ENCODE measurements around the gene CAMK1D. TPM values are rescaled to one million over a fixed set of nuclear protein-coding genes. Genes with fewer than 3 reads are reported as not detected.

The CAMK1D gene
- total RNA-seq, 1 experiment from 2014 or later: 10.2 TPM

DNA sequence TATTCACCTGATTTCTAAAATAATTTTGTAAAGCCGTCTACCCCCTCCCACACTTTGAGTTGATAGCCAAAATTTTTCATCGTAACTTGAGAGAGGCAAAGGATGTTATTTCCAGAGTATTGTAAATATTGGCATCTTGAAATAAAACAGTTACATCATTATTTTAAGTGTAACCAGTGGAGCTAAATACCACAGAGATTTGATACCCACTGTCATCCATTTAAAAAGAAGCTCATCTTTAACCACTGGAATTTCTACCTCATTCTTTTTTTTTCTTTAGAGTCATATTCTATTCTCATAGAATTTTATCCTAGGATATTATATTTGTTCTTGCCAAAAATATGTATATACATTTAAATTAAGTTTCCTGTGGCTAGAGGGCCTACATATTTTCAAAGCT lies 48.6 kb downstream of the CAMK1D start:
- POLR2A ChIA-PET: no interaction called here
- CTCF ChIA-PET: interaction anchor here (1.0 kb wide), 1 partner anchor 258 kb away, joined by 4 read pairs; no protein-coding TSS in a partner anchor
- Mint-ChIP-seq H3K4me3 (no peak overlapping the region), H3K27me3 (ENCODE audit: low read depth) (no peaks in the 10 kb centered on the region), H3K36me3 (no peaks in the 10 kb centered on the region), H3K4me1 (peaks cover 15% of the 10 kb centered on the region), H3K27ac (no peak overlapping the region), H3K9me3 (peaks cover 2% of the 10 kb centered on the region; the same call in 1 of the 2 replicates)
- ATAC-seq (no peak), DNase-seq (ENCODE audit: low spot score) (no peak)
- TF ChIP-seq, protein P1, sequence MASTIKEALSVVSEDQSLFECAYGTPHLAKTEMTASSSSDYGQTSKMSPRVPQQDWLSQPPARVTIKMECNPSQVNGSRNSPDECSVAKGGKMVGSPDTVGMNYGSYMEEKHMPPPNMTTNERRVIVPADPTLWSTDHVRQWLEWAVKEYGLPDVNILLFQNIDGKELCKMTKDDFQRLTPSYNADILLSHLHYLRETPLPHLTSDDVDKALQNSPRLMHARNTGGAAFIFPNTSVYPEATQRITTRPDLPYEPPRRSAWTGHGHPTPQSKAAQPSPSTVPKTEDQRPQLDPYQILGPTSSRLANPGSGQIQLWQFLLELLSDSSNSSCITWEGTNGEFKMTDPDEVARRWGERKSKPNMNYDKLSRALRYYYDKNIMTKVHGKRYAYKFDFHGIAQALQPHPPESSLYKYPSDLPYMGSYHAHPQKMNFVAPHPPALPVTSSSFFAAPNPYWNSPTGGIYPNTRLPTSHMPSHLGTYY (CRISPR knock-in tag; IDR thresholded peaks at IDR 0.05): no peak
- TF ChIP-seq OVOL2 (CRISPR knock-in tag; IDR thresholded peaks at IDR 0.05; ENCODE audit: borderline replicate concordance) (no peak), RELA (CRISPR knock-in tag; IDR thresholded peaks at IDR 0.05; ENCODE audit: borderline replicate concordance) (no peak), ZNF423 (CRISPR knock-in tag; IDR thresholded peaks at IDR 0.05) (no peak), ZNF121 (CRISPR knock-in tag; IDR thresholded peaks at IDR 0.05) (no peak), MXD4 (CRISPR knock-in tag; IDR thresholded peaks at IDR 0.05; ENCODE audit: borderline replicate concordance) (no peak), RORB (CRISPR knock-in tag; IDR thresholded peaks at IDR 0.05) (no peak), ZNF396 (CRISPR knock-in tag; IDR thresholded peaks at IDR 0.05; ENCODE audit: borderline replicate concordance) (no peak), NFYB (CRISPR knock-in tag; conservative IDR thresholded peaks at IDR 0.05; ENCODE audit: low read depth) (no peak), NFE2L1 (CRISPR knock-in tag; IDR thresholded peaks at IDR 0.05) (no peak), GRHL2 (CRISPR knock-in tag; IDR thresholded peaks at IDR 0.05; ENCODE audit: insufficient replicate concordance, severe bottlenecking) (no peak), CBFB (CRISPR knock-in tag; IDR thresholded peaks at IDR 0.05; ENCODE audit: low read depth) (no peak), EMX1 (CRISPR knock-in tag; IDR thresholded peaks at IDR 0.05) (no peak)
- TF ChIP-seq, protein P2, sequence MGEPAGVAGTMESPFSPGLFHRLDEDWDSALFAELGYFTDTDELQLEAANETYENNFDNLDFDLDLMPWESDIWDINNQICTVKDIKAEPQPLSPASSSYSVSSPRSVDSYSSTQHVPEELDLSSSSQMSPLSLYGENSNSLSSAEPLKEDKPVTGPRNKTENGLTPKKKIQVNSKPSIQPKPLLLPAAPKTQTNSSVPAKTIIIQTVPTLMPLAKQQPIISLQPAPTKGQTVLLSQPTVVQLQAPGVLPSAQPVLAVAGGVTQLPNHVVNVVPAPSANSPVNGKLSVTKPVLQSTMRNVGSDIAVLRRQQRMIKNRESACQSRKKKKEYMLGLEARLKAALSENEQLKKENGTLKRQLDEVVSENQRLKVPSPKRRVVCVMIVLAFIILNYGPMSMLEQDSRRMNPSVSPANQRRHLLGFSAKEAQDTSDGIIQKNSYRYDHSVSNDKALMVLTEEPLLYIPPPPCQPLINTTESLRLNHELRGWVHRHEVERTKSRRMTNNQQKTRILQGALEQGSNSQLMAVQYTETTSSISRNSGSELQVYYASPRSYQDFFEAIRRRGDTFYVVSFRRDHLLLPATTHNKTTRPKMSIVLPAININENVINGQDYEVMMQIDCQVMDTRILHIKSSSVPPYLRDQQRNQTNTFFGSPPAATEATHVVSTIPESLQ (CRISPR knock-in tag; IDR thresholded peaks at IDR 0.05): no peak
- TF ChIP-seq, protein P3, sequence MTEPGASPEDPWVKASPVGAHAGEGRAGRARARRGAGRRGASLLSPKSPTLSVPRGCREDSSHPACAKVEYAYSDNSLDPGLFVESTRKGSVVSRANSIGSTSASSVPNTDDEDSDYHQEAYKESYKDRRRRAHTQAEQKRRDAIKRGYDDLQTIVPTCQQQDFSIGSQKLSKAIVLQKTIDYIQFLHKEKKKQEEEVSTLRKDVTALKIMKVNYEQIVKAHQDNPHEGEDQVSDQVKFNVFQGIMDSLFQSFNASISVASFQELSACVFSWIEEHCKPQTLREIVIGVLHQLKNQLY (CRISPR knock-in tag; IDR thresholded peaks at IDR 0.05): no peak
- TF ChIP-seq, protein P4, sequence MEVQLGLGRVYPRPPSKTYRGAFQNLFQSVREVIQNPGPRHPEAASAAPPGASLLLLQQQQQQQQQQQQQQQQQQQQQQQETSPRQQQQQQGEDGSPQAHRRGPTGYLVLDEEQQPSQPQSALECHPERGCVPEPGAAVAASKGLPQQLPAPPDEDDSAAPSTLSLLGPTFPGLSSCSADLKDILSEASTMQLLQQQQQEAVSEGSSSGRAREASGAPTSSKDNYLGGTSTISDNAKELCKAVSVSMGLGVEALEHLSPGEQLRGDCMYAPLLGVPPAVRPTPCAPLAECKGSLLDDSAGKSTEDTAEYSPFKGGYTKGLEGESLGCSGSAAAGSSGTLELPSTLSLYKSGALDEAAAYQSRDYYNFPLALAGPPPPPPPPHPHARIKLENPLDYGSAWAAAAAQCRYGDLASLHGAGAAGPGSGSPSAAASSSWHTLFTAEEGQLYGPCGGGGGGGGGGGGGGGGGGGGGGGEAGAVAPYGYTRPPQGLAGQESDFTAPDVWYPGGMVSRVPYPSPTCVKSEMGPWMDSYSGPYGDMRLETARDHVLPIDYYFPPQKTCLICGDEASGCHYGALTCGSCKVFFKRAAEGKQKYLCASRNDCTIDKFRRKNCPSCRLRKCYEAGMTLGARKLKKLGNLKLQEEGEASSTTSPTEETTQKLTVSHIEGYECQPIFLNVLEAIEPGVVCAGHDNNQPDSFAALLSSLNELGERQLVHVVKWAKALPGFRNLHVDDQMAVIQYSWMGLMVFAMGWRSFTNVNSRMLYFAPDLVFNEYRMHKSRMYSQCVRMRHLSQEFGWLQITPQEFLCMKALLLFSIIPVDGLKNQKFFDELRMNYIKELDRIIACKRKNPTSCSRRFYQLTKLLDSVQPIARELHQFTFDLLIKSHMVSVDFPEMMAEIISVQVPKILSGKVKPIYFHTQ (CRISPR knock-in tag; IDR thresholded peaks at IDR 0.05): no peak

DNA sequence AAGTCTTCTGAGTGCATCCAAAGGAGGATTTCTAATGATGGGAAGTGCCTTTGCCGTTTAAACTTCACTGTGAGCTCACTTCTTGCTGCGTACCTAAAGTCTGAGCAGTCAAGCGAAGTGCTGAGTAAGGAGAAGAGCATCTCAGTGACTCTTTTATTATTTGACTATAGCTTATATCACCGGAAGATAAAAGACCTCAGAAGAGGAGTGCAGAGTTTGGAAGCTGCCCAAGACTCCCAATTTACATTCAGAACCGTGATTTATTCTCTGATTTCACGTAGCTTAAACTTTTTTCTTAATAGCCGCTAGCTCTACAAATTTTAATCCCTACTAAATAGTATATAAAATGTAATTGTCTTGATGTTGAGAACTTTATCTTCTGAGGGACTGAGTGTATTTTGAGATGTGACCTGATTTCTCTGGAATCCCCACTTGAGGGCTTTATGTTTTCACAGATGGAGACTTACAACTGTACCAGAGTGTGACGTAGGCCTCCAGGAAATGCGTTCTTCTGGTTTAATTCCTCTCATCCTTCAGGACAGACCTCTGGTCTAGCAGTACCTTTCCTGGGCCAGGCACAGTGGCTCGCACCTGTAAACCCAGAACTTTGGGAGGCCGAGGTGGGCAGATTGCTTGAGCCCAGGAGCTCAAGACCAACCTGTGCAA lies 51.1 kb downstream of the CAMK1D start:
- Mint-ChIP-seq H3K27ac (no peak overlapping the region), H3K27me3 (ENCODE audit: low read depth) (no peaks in the 10 kb centered on the region), H3K9me3 (0 out of 2 replicates have a peak, but pooled peaks cover 2% of the 10 kb centered on the region), H3K4me3 (no peak overlapping the region), H3K4me1 (peaks cover 15% of the 10 kb centered on the region), H3K36me3 (no peaks in the 10 kb centered on the region)
- POLR2A ChIA-PET: no interaction called here
- ATAC-seq (no peak), DNase-seq (ENCODE audit: low spot score) (no peak)
- CTCF ChIA-PET: interaction anchor here (0.6 to 1.3 kb wide), 2 partner anchors 8 to 18 kb away, joined by 3 to 4 read pairs; no protein-coding TSS in a partner anchor
- TF ChIP-seq, protein P5, sequence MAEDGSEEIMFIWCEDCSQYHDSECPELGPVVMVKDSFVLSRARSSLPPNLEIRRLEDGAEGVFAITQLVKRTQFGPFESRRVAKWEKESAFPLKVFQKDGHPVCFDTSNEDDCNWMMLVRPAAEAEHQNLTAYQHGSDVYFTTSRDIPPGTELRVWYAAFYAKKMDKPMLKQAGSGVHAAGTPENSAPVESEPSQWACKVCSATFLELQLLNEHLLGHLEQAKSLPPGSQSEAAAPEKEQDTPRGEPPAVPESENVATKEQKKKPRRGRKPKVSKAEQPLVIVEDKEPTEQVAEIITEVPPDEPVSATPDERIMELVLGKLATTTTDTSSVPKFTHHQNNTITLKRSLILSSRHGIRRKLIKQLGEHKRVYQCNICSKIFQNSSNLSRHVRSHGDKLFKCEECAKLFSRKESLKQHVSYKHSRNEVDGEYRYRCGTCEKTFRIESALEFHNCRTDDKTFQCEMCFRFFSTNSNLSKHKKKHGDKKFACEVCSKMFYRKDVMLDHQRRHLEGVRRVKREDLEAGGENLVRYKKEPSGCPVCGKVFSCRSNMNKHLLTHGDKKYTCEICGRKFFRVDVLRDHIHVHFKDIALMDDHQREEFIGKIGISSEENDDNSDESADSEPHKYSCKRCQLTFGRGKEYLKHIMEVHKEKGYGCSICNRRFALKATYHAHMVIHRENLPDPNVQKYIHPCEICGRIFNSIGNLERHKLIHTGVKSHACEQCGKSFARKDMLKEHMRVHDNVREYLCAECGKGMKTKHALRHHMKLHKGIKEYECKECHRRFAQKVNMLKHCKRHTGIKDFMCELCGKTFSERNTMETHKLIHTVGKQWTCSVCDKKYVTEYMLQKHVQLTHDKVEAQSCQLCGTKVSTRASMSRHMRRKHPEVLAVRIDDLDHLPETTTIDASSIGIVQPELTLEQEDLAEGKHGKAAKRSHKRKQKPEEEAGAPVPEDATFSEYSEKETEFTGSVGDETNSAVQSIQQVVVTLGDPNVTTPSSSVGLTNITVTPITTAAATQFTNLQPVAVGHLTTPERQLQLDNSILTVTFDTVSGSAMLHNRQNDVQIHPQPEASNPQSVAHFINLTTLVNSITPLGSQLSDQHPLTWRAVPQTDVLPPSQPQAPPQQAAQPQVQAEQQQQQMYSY (CRISPR knock-in tag; IDR thresholded peaks at IDR 0.05): no peak
- TF ChIP-seq ZNF317 (CRISPR knock-in tag; IDR thresholded peaks at IDR 0.05; ENCODE audit: borderline replicate concordance, low read depth) (no peak), ZNF232 (CRISPR knock-in tag; IDR thresholded peaks at IDR 0.05) (no peak), HMGA2 (CRISPR knock-in tag; IDR thresholded peaks at IDR 0.05) (no peak)
- TF ChIP-seq, protein P6, sequence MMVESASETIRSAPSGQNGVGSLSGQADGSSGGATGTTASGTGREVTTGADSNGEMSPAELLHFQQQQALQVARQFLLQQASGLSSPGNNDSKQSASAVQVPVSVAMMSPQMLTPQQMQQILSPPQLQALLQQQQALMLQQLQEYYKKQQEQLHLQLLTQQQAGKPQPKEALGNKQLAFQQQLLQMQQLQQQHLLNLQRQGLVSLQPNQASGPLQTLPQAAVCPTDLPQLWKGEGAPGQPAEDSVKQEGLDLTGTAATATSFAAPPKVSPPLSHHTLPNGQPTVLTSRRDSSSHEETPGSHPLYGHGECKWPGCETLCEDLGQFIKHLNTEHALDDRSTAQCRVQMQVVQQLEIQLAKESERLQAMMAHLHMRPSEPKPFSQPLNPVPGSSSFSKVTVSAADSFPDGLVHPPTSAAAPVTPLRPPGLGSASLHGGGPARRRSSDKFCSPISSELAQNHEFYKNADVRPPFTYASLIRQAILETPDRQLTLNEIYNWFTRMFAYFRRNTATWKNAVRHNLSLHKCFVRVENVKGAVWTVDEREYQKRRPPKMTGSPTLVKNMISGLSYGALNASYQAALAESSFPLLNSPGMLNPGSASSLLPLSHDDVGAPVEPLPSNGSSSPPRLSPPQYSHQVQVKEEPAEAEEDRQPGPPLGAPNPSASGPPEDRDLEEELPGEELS (CRISPR knock-in tag; IDR thresholded peaks at IDR 0.05): no peak
- TF ChIP-seq, protein P7, sequence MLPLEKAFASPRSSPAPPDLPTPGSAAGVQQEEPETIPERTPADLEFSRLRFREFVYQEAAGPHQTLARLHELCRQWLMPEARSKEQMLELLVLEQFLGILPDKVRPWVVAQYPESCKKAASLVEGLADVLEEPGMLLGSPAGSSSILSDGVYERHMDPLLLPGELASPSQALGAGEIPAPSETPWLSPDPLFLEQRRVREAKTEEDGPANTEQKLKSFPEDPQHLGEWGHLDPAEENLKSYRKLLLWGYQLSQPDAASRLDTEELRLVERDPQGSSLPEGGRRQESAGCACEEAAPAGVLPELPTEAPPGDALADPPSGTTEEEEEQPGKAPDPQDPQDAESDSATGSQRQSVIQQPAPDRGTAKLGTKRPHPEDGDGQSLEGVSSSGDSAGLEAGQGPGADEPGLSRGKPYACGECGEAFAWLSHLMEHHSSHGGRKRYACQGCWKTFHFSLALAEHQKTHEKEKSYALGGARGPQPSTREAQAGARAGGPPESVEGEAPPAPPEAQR (CRISPR knock-in tag; IDR thresholded peaks at IDR 0.05): no peak

Measured in WTC11 (cell line).